22Rv1 (cell line): ENCODE data around the gene TMEM121.

Source experiments
- H3K27ac ChIP-seq: fragments of 450-650 bp; 2 replicates; pipeline ENCODE4 v1.5.1; 2017
- ZFX ChIP-seq: fragments of 450-650 bp; IDR thresholded peaks from 2 replicates; pipeline ENCODE4 v1.6.1; 2017; ENCODE audit warnings: antibody characterized with exemption, borderline replicate concordance
- TF ChIP-seq, protein P1 (sequence below): fragments of 450-650 bp; IDR thresholded peaks from 2 replicates; pipeline ENCODE4 v1.5.1; 2017; ENCODE audit warnings: mild to moderate bottlenecking

The TMEM121 gene

DNA sequence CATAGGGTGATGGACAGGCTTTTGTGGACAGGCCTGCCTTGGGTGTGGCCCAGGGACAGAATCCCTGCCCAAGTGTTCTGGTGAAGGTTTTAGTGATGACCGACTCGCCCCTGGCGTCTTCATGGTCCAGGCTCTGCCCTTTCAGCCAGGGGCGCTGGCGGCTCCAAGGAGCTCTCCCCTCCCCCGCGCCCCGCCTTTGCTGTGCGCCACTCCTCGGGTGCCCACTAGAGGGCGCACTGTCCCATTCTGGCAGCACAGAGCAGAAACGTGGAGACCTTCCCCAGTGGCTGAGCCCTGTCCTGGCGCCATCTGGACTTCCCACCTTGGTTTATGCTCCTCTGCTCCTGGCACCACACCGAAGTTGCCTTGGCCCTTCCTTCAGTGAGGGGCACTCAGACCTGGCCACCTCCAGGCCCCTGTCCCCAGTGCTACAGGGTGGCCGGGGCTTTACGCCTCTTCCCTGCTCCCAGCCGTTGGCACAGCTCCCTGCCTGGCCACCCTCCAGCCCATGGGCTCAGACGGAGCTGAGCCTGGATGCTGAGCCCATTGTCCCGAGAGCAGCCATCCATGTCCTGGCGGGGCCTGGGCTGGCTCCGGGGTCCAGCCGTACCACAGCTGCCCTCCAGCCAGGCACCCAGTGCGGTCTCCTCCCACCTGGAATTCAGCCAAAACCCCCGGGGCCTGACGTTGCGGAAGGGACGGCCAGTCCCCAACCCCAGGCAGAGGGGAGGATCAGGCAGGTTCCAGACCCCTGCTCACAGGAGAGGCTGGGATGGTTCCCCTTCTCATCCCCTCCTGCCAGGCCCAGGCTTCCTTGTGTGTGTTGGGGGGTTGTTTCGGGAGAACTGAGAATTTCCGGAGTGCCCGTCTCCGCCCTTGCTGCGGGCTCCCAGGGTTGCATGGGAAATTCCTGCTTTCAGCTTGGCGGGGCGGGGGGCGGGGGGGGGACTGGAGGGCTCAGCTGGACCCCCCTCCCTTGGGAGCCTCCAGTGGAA, 45.3 kb upstream of the TMEM121 start:
- peak overlapping the region; percentile 100 for H3K27ac ChIP-seq
- TF ChIP-seq ZFX, result no peak
- TF ChIP-seq, protein P1, sequence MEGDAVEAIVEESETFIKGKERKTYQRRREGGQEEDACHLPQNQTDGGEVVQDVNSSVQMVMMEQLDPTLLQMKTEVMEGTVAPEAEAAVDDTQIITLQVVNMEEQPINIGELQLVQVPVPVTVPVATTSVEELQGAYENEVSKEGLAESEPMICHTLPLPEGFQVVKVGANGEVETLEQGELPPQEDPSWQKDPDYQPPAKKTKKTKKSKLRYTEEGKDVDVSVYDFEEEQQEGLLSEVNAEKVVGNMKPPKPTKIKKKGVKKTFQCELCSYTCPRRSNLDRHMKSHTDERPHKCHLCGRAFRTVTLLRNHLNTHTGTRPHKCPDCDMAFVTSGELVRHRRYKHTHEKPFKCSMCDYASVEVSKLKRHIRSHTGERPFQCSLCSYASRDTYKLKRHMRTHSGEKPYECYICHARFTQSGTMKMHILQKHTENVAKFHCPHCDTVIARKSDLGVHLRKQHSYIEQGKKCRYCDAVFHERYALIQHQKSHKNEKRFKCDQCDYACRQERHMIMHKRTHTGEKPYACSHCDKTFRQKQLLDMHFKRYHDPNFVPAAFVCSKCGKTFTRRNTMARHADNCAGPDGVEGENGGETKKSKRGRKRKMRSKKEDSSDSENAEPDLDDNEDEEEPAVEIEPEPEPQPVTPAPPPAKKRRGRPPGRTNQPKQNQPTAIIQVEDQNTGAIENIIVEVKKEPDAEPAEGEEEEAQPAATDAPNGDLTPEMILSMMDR, result peak; percentile 98

GRCh38 chr14:105481886-105482457, 44.4 kb upstream of the TMEM121 start:
- TF ChIP-seq, protein P1, result no peak
- no peak for TF ChIP-seq ZFX
- peak overlapping the region; percentile 100 for H3K27ac ChIP-seq

GRCh38 chr14:105482486-105483110, 43.8 kb upstream of the TMEM121 start:
- TF ChIP-seq ZFX, result no peak
- TF ChIP-seq, protein P1, result no peak

DNA sequence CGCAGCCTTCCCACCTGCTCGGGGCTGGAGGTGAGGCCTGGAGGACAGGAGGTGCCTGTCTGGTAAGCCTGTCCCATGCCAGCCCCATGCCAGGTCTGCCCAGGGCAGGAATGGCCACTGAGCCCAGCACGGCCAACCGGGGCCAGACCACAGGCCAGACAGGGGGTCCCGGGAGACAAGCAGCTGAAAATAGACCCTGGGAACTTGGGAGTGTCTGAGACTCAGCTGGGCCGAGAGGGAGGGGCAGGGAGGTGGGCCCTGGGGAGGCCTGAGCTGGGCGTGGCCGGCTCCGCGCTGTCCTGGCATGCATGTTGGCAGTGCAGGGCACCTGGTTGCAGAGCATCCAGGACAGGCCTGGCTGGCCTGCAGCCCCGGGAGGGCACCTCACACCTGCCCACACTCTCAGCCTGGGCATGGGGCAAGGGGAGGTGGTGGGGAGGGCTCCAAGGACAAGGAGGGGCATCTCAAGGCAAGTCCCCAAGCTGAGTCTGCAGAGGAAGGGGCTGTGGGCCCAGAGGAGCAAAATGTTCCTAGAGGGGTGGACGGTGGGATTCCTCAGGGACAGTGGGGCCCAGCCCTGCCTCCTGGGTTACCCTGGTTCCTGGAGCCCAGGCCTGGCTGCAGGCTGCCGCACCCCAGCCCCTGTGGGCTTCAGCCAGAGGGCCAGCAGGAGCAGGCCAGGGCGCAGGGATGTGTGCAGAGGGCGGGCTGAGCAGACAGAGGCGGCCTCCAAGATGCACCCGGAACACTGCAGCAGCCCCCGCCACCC, 42.9 kb upstream of the TMEM121 start:
- peak overlapping the region; percentile 100 for H3K27ac ChIP-seq
- TF ChIP-seq ZFX, result no peak
- TF ChIP-seq, protein P1, result no peak

More at GRCh38 chr14:105482486-105483110, 43.8 kb upstream of the TMEM121 start:
- H3K27ac ChIP-seq, result peak overlapping the region; percentile 100

DNA sequence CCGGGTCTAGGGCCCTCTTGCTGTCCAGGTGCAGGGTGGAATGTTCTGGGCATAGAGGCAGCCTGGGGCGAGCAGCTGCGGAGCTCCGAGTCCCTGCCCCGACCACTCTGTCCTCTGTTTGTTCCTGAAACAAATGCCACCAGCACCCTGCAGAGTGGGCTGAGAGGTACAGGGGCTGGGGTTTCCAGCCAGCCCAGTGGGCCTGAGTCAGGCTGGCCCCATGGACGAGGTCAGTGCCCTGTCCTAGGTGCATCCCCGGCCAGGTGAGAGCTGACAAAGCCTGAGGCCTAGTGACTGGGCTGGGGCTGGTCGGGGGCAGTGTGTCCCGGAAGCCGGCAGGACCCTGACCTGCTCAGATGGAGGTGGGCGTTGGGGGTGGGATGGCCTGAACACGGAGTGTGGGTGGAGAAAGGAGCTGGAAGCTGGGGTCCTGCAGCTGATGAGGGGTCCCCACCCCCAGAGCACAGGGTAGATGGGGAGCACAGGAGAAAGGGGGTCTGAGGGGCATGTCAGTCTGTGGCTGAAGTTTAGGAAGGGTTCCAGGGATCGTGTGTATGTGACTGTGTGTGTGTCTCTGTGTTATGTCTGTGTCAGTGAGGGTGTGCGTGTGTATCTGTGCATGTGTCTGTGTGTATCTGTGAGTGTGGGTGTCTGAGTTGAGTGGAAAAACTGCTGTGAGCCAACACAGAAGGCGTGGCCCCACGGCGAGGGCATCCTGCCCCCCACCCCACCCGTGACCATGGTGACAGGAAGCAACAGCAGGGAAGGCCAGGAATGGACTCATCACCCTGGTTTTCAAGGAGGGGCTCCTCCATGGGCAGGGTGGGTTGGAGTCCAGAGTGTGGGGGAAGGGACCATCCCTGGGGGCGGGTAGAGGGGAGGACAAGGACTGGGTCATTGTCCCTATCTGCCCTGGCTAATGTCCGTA, 42.0 kb upstream of the TMEM121 start:
- H3K27ac ChIP-seq, result peak overlapping the region; percentile 100
- TF ChIP-seq ZFX, result no peak
- TF ChIP-seq, protein P1, result no peak

DNA sequence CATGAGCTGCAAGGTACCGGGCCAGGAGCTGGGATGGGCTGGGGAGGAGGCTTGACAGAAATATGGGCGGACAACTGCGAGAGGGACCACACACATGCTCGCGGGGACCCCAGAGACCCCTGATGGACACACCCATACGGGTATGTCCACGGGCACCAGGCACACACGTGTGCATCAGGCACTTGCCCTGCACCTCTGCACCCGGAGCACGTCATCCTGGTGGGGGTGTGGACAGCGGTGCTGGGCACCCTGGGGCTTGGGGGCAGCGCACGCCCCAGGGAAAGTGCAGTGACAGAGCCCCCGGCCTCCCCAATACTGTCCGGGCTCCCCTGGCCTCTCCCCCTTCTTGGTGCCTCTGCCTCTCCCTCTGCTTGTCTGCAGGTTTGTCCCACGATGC, 41.4 kb upstream of the TMEM121 start:
- no peak for TF ChIP-seq ZFX
- TF ChIP-seq, protein P1, result no peak
- peak overlapping the region; percentile 100 for H3K27ac ChIP-seq
